GM19193 (cell line): ENCODE measurements around the gene GUK1.

Experiments
- POLR2A ChIP-seq: IDR thresholded peaks from 4 replicates; pipeline ENCODE4 v1.6.1; 2011; ENCODE audit not compliant: insufficient read depth, insufficient read length; ENCODE audit errors: extremely low read depth

The GUK1 gene

GRCh38 chr1:228158151-228159007 lies 18.3 kb downstream of the GUK1 start:
- no peak for TF ChIP-seq POLR2A

GRCh38 chr1:228159008-228159665 lies 19.1 kb downstream of the GUK1 start:
- TF ChIP-seq POLR2A, result no peak

GRCh38 chr1:228160201-228160761 lies 20.2 kb downstream of the GUK1 start:
- no peak for TF ChIP-seq POLR2A

- no peak for TF ChIP-seq POLR2A
Observed at GRCh38 chr1:228161362-228161761, 21.3 kb downstream of the GUK1 start.

- TF ChIP-seq POLR2A, result no peak
Observed at GRCh38 chr1:228161866-228162265, 21.8 kb downstream of the GUK1 start.

- no peak for TF ChIP-seq POLR2A
Observed at GRCh38 chr1:228162286-228163006, 22.4 kb downstream of the GUK1 start.

GRCh38 chr1:228163007-228163753 lies 23.1 kb downstream of the GUK1 start:
- TF ChIP-seq POLR2A, result no peak

- no peak for TF ChIP-seq POLR2A
Observed at GRCh38 chr1:228163776-228164519, 23.9 kb downstream of the GUK1 start.

GRCh38 chr1:228164561-228165371 lies 24.7 kb downstream of the GUK1 start:
- no peak for TF ChIP-seq POLR2A

- TF ChIP-seq POLR2A, result peak; percentile 98
Observed at GRCh38 chr1:228165372-228166169, 25.5 kb downstream of the GUK1 start, which contains the start of gene IBA57. Gene IBA57, plus strand, starts transcription at chr1:228165804. Its CDS starts 13 bp downstream, at chr1:228165817.

GRCh38 chr1:228166170-228166936 lies 26.3 kb downstream of the GUK1 start:
- no peak for TF ChIP-seq POLR2A
